Skeletal muscle satellite cell (primary cell): ENCODE data around the gene ABCA3.
A peak's percentile ranks its signal among the peaks of the same experiment; 100 is the strongest.

Experiments used
- H3K27me3 ChIP-seq: 2 replicates; pipeline ENCODE4 v1.7.0; 2013; ENCODE audit warnings: low read length; ENCODE audit not compliant: control insufficient read depth, insufficient read depth
- H3K36me3 ChIP-seq: 2 replicates; pipeline ENCODE4 v1.7.0; 2013; ENCODE audit warnings: mild to moderate bottlenecking, control low read depth, low read length; ENCODE audit not compliant: insufficient read depth
- H3K4me1 ChIP-seq: 2 replicates; pipeline ENCODE4 v1.7.0; 2013; ENCODE audit warnings: low read length; ENCODE audit not compliant: control insufficient read depth, insufficient read depth
- H3K4me2 ChIP-seq: 2 replicates; pipeline ENCODE4 v1.7.0; 2013; ENCODE audit warnings: mild to moderate bottlenecking, low read length
- H3K4me3 ChIP-seq: 2 replicates; pipeline ENCODE4 v1.7.0; 2013; ENCODE audit warnings: low read length
- H3K9ac ChIP-seq: 2 replicates; pipeline ENCODE4 v1.7.0; 2013; ENCODE audit warnings: mild to moderate bottlenecking, low read depth, low read length, moderate library complexity
- H3K9me3 ChIP-seq: replicated peaks from 2 replicates; pipeline ENCODE4 v1.7.0; 2013; ENCODE audit warnings: mild to moderate bottlenecking, control low read depth, low read length

ABCA3 gene

DNA sequence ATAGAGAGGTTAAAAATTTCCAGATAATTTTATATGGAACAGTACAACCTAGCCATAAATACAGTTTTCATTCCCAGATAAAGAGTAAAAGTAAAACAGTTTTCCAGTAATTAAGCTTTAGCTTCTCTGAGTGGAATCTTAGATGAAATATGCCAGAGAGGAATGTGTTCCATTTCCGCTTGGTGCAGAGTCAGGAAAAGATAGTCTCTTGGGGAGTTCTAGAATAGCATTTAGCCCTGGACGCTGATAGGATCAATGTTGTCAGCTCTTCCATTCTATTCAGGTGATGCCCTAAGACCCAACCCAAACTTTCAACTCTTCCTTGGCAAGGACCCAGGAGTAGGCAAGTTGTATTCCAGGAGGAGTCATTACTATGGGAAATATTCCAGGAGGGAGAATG lies 30.9 kb upstream of the ABCA3 start:
- Histone ChIP-seq H3K36me3 (no peaks in the 10 kb centered on the region), H3K4me2 (no peak overlapping the region), H3K9ac (no peak overlapping the region), H3K4me1 (peaks cover 7% of the 10 kb centered on the region), H3K4me3 (no peak overlapping the region), H3K27me3 (peaks cover 7% of the 10 kb centered on the region), H3K9me3 (no peaks in the 10 kb centered on the region)

GRCh38 chr16:2370721-2371120 lies 30.2 kb upstream of the ABCA3 start:
- peaks cover 13% of the 10 kb centered on the region for H3K4me1 ChIP-seq
- H3K4me2 ChIP-seq = no peak overlapping the region
- H3K27me3 ChIP-seq = peaks cover 7% of the 10 kb centered on the region

DNA sequence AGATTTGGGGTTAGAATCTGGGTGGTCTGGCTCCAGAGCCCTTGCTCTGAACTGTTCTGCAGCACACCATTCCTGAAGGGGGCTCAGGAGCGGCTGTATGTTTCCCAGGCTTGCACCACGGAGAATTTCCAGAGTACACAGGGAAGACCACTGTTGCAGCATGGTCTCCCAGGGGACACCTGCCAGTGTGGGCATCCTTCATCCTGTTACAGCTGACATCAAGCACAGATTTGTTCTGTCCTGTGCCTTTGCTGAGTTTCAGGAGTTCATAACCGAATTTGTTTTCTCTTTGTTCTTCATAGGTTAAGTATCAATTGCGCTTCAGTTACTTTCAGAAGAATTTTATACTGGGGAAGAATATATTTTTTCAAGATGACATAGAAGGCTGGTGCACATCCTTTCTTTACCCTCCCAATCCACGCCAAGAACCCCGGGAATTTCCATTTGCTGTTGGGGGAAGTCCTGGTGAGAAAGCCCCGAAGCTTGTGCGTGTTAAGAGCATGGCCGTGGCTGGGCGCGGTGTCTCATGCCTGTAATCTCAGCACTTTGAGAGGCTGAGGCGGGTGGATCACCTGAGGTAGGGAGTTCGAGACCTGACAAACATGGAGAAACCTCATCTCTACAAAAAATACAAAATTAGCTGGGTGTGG lies 26.3 kb upstream of the ABCA3 start:
- Histone ChIP-seq H3K4me3 (no peak overlapping the region), H3K27me3 (peaks cover 13% of the 10 kb centered on the region), H3K9me3 (no peaks in the 10 kb centered on the region), H3K9ac (no peak overlapping the region), H3K36me3 (no peaks in the 10 kb centered on the region), H3K4me2 (peak overlapping the region; percentile 68), H3K4me1 (peaks cover 21% of the 10 kb centered on the region)

More at GRCh38 chr16:2370721-2371120, 30.2 kb upstream of the ABCA3 start:
- Histone ChIP-seq H3K9ac (no peak overlapping the region), H3K36me3 (no peaks in the 10 kb centered on the region), H3K9me3 (no peaks in the 10 kb centered on the region), H3K4me3 (no peak overlapping the region)

DNA sequence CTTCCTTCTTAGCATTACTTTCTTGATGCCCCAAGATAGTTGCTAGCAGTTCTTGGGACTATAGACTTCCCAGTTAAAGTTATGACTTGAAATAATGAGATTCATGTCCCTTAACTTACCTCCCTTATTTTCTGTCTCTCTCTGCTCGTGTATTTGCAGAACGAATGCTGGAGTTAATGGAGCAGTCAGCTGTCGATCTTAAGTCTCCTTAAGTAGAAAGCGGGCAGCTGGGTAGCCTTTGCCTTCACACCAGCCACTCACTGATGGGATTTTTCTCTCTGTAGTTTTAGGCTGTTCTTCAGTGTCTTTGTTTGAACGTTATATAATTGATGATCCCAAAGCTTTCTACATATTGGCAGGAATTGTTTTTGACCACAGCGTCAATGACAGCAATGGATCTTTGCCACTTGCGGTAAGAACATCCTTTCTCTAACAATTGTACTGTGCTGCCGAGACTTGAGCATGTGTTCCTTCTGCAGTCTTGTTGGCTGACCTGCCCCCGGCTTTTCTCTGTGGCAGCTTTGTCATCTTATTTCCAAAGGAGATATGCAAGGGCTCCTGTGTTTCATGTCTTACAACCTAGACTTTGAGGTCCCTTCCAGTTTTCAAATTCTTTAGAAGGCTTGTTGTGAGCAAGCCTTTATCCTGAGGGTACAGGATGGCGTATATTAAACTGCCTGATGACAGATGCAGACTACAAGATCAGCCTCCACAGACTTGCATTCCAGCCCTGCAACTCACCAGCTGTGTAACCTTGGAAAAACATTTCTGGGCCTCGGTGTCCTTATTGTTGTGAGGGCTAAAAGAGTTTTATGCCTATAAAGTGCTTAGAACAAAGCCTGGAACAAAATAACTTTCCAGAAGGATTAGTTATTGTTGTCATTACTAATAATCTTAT lies 25.1 kb upstream of the ABCA3 start:
- no peaks in the 10 kb centered on the region for H3K9me3 ChIP-seq
- peak overlapping the region; percentile 68 for H3K4me2 ChIP-seq
- H3K4me1 ChIP-seq = peaks cover 21% of the 10 kb centered on the region
- no peak overlapping the region for H3K9ac ChIP-seq
- no peaks in the 10 kb centered on the region for H3K36me3 ChIP-seq
- peak overlapping the region; percentile 42 for H3K4me3 ChIP-seq
- peaks cover 20% of the 10 kb centered on the region for H3K27me3 ChIP-seq

- Histone ChIP-seq H3K27me3 (peaks cover 20% of the 10 kb centered on the region), H3K4me2 (no peak overlapping the region), H3K36me3 (no peaks in the 10 kb centered on the region)
Measured at GRCh38 chr16:2364638-2365210, 24.2 kb upstream of the ABCA3 start.

DNA sequence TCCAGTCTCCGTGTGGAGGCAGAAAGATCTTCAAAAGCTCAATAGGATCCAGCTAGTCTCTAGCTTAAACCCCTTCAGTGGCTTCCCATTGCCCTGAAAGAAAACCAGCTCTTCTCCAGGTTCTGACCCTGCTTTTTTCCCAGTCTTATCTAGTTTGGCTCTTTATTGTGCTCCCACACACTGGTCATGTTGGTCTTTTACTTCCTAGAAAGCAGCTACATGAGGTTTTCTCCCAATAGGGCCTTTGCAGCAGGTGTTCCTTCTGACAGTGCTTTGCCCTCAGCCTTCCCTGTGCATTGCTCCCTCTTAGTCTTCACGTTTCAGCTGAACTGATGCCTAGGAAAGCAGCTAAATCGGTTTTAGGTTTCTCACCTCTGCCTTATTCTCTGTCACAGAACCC lies 21.7 kb upstream of the ABCA3 start:
- Histone ChIP-seq H3K4me3 (no peak overlapping the region), H3K9ac (no peak overlapping the region), H3K4me2 (no peak overlapping the region), H3K4me1 (peaks cover 21% of the 10 kb centered on the region), H3K27me3 (peaks cover 29% of the 10 kb centered on the region), H3K9me3 (peaks cover under 1% of the 10 kb centered on the region), H3K36me3 (no peaks in the 10 kb centered on the region)

More at GRCh38 chr16:2364638-2365210, 24.2 kb upstream of the ABCA3 start:
- H3K4me1 ChIP-seq = peaks cover 21% of the 10 kb centered on the region
- no peak overlapping the region for H3K9ac ChIP-seq
- no peaks in the 10 kb centered on the region for H3K9me3 ChIP-seq
- H3K4me3 ChIP-seq = no peak overlapping the region

- no peak overlapping the region for H3K9ac ChIP-seq
- peaks cover 14% of the 10 kb centered on the region for H3K4me1 ChIP-seq
- no peak overlapping the region for H3K4me3 ChIP-seq
- no peaks in the 10 kb centered on the region for H3K36me3 ChIP-seq
- H3K4me2 ChIP-seq = no peak overlapping the region
- peaks cover 30% of the 10 kb centered on the region for H3K27me3 ChIP-seq
- peaks cover 3% of the 10 kb centered on the region for H3K9me3 ChIP-seq
Measured at GRCh38 chr16:2361129-2361528, 20.6 kb upstream of the ABCA3 start.

- Histone ChIP-seq H3K36me3 (no peaks in the 10 kb centered on the region), H3K9me3 (peaks cover 3% of the 10 kb centered on the region), H3K27me3 (peaks cover 30% of the 10 kb centered on the region), H3K4me2 (no peak overlapping the region), H3K9ac (no peak overlapping the region), H3K4me1 (peaks cover 3% of the 10 kb centered on the region), H3K4me3 (no peak overlapping the region)
Measured at GRCh38 chr16:2359919-2360318, 19.4 kb upstream of the ABCA3 start.

- Histone ChIP-seq H3K4me1 (no peaks in the 10 kb centered on the region), H3K4me2 (no peak overlapping the region), H3K9ac (no peak overlapping the region), H3K9me3 (peaks cover 3% of the 10 kb centered on the region), H3K27me3 (peaks cover 30% of the 10 kb centered on the region), H3K36me3 (no peaks in the 10 kb centered on the region), H3K4me3 (no peak overlapping the region)
Measured at GRCh38 chr16:2358811-2359210, 18.3 kb upstream of the ABCA3 start.

DNA sequence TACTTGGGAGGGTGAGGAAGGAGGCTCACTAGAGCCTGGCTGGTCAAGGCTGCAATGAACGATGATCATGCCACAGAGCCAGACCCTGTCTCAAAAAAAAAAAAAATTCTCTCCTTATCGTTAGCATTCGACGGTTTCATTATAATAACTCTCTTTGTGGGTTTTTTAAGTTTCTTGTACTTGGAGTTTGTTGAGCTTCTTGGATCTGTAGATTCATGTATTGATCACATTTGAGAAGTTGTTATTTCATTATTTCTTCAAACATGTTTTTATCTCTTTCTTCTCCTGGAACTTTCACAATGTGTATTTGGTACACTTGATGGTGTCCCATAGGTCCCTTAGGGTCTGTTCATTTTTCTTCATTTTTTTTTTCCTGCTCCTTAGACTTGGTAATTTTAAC lies 16.8 kb upstream of the ABCA3 start:
- no peaks in the 10 kb centered on the region for H3K4me1 ChIP-seq
- H3K36me3 ChIP-seq = no peaks in the 10 kb centered on the region
- peaks cover 28% of the 10 kb centered on the region for H3K27me3 ChIP-seq
- H3K9ac ChIP-seq = no peak overlapping the region
- H3K9me3 ChIP-seq = peaks cover 3% of the 10 kb centered on the region
- no peak overlapping the region for H3K4me3 ChIP-seq
- H3K4me2 ChIP-seq = no peak overlapping the region

GRCh38 chr16:2350500-2350899 lies 10.0 kb upstream of the ABCA3 start:
- H3K9ac ChIP-seq = no peak overlapping the region

More at GRCh38 chr16:2350500-2350899, 10.0 kb upstream of the ABCA3 start:
- Histone ChIP-seq H3K4me1 (peaks cover 9% of the 10 kb centered on the region), H3K27me3 (peaks cover 9% of the 10 kb centered on the region), H3K4me3 (no peak overlapping the region), H3K4me2 (no peak overlapping the region), H3K36me3 (no peaks in the 10 kb centered on the region), H3K9me3 (no peaks in the 10 kb centered on the region)
